Heart left ventricle (tissue), 16 donors: ENCODE measurements around the gene TNFAIP8L3. TPM values are rescaled to one million over a fixed set of nuclear protein-coding genes. Genes with fewer than 3 reads are reported as not detected.

Experiments
- ATAC-seq, 4 donors: fragments of 200-7000 bp; cut with Tn5 transposase; one replicate each; pipeline ENCODE4 v1.9.1; 2020 to 2022; ENCODE audit warnings: moderate library complexity in 4 of 4, mild to moderate bottlenecking in 3 of 4, moderate number of reproducible peaks in 1 of 4
- DNase-seq, 5 donors: peaks; one replicate each; pipeline ENCODE4 v3.0.0-alpha.2; 2020
- H3K27ac ChIP-seq, 12 donors: fragments of 200-600 bp; sonication (generic) in 4 of 12; one replicate each; pipeline versions ENCODE4 v1.5.0 to v1.8.0; 2016 to 2022; ENCODE audit warnings: mild to moderate bottlenecking in 2 of 12
- H3K27me3 ChIP-seq, 9 donors: fragments of 200-600 bp; sonication (generic) in 2 of 9; one replicate each; pipeline versions ENCODE4 v1.5.1 to v1.8.0; 2016 to 2022; ENCODE audit warnings: mild to moderate bottlenecking in 3 of 9
- H3K36me3 ChIP-seq, 9 donors: fragments of 200-600 bp; sonication (generic) in 2 of 9; one replicate each; pipeline versions ENCODE4 v1.5.0 to v1.8.0; 2018 to 2022; ENCODE audit warnings: mild to moderate bottlenecking in 2 of 9
- H3K4me1 ChIP-seq, 12 donors: fragments of 200-600 bp; sonication (generic) in 4 of 12; one replicate each; pipeline versions ENCODE4 v1.5.0 to v1.8.0; 2016 to 2022; ENCODE audit warnings: mild to moderate bottlenecking in 3 of 12
- H3K4me3 ChIP-seq, 12 donors: fragments of 200-600 bp; sonication (generic) in 4 of 12; one replicate each; pipeline versions ENCODE4 v1.5.0 to v1.8.0; 2017 to 2022; ENCODE audit warnings: mild to moderate bottlenecking in 9 of 12, moderate library complexity in 4 of 12
- H3K9me3 ChIP-seq, 12 donors: fragments of 200-600 bp; sonication (generic) in 4 of 12; one replicate each; pipeline versions ENCODE4 v1.5.0 to v1.8.0; 2016 to 2022; ENCODE audit warnings: mild to moderate bottlenecking in 1 of 12
- POLR2A ChIP-seq, 2 donors: fragments of 450-650 bp; IDR thresholded peaks; one replicate each; pipeline ENCODE4 v1.6.1; 2017; ENCODE audit warnings: antibody characterized with exemption in 2 of 2, mild to moderate bottlenecking in 2 of 2, moderate library complexity in 2 of 2
- WGBS, 4 donors: extraction: QIAGEN DNeasy Blood & Tissue Kit in 2 of 4; methylation state at CpG; one replicate each; pipeline versions ENCODE4 v1.1.5 to v1.1.7; 2013 to 2018; 5-methylcytosine and 5-hydroxymethylcytosine counted together
- intact Hi-C, 10 donors: fragments of 100-400 bp; cut with DNase I; formaldehyde crosslinking; loops; one replicate each; pipeline versions ENCODE4 v1.11.1 to v1.14.2; 2022
- polyA plus RNA-seq, 2 donors: library from polyadenylated mRNA; stranded (reverse); fragments of 200-250 nt; gene quantifications; one replicate each; pipeline ENCODE4 v1.2.3, GENCODE V29; 2013
- total RNA-seq, 9 donors: library from RNA; depleted of rRNA in 2 of 9; stranded (reverse); fragments of >200 nt in 2 of 9; fragmentation: NEBNext Ultra II Directional in 3 of 9; extraction: Animal tissue kit (Norgen Biotek cat#: 25700) in 3 of 9; gene quantifications; one replicate each; pipeline versions ENCODE4 v1.1.0 to v1.2.4, GENCODE V29; 2016 to 2023
- TF ChIP-seq, protein P1 (sequence below), 12 donors: fragments of 200-600 bp; sonication (generic) in 4 of 12; IDR thresholded peaks; one replicate each; pipeline versions ENCODE4 v1.5.0 to v1.8.0; 2018 to 2022; ENCODE audit warnings: antibody characterized with exemption in 12 of 12, mild to moderate bottlenecking in 5 of 12
- donor health status: ischemic (EF 13 %, LVEDD 7.1; RV severe dilation, severe dysfunction).
- donor health status: healthy with polysubstance abuse.
- donor health status: DM: no; HTN: yes; CAD: no.
- donor health status: DM: no; HTN: no; CAD: no.
- donor health status: ischemic (EF 25% LVEDD 6.9; RV normal size, moderate dysfunction).
- donor health status: ischemic (EF 25% LVEDD 5.7; RV mildly dilated, moderate dysfunction).
- donor health status: healthy.
- donor health status: DM: yes; HTN: yes; CAD: no.
- donor health status: ischemic (EF 35%, LVEDD 5.7; RV mildly dilated, moderate dysfunction).
- donor health status: nonischemic (EF 11% LVEDD 7.7; RV severe dilation, severe dysfunction).
- donor health status: DM: yes; HTN: yes; CAD: no.
- donor health status: PGD.
- donor health status: ischemic (EF 29% LVEDD 5.4; RV normal size, mild dysfunction).
- donor health status: nonischemic (EF 23%, LVEDD 6.1; RV moderate dilation, normal function).

The TNFAIP8L3 gene
- total and polyA plus RNA-seq, 11 donors: 1.3 to 28.0 (median 3.1) TPM

DNA sequence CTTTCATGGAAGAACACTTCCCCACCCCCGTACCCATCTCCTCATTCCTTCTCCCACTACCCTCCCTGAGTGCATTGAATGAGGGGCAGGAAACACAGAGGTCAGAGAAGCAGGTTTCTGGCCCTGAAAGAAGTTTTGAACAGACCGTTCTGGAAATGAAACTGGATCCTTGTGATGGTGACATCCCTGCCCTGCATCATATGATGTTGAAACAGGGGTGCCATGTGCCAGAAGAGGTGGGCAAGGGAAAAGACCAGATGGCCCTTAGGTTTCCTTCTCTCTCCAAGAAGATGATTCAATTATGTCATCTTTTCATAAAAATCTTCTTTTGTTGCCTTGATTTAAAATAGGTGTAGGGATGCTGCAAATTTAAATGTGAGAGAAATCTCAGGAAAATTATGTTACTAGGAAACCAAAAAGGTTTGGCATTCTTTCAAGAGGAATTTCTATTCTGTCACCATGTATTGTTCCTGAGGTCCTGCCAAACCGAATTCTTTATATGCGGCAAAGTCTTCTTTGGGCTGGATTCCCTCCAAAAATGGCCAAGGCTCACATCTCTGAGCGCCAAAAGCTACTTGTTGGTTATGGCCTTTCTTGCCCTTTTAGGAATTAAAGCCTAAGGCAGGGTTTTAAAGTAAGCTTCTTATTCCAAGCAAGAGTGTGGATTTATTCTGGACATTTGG, 19.9 kb upstream of the TNFAIP8L3 start:
- Histone ChIP-seq H3K36me3 (no peaks in the 10 kb centered on the region), H3K9me3 (no peaks in the 10 kb centered on the region), H3K4me3 (no peak overlapping the region), H3K27ac (no peak overlapping the region), H3K27me3 (no peaks in the 10 kb centered on the region), H3K4me1 (peaks cover 0 to 5% (median 1%) of the 10 kb centered on the region in 12 donors)
- no peak for TF ChIP-seq POLR2A (IDR thresholded peaks at IDR 0.05)
- TF ChIP-seq, protein P1, sequence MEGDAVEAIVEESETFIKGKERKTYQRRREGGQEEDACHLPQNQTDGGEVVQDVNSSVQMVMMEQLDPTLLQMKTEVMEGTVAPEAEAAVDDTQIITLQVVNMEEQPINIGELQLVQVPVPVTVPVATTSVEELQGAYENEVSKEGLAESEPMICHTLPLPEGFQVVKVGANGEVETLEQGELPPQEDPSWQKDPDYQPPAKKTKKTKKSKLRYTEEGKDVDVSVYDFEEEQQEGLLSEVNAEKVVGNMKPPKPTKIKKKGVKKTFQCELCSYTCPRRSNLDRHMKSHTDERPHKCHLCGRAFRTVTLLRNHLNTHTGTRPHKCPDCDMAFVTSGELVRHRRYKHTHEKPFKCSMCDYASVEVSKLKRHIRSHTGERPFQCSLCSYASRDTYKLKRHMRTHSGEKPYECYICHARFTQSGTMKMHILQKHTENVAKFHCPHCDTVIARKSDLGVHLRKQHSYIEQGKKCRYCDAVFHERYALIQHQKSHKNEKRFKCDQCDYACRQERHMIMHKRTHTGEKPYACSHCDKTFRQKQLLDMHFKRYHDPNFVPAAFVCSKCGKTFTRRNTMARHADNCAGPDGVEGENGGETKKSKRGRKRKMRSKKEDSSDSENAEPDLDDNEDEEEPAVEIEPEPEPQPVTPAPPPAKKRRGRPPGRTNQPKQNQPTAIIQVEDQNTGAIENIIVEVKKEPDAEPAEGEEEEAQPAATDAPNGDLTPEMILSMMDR (IDR thresholded peaks at IDR 0.05): no peak
- intact Hi-C loops: no loop called here
- DNase-seq (no peak), ATAC-seq (no peak)
- 46 to 62% (median 59%) methylated on average over 5 of the region's 5 CpGs for WGBS, 4 donors

GRCh38 chr15:51112078-51112477, 17.4 kb upstream of the TNFAIP8L3 start:
- Histone ChIP-seq H3K27ac (no peak overlapping the region), H3K9me3 (no peaks in the 10 kb centered on the region), H3K27me3 (no peaks in the 10 kb centered on the region), H3K36me3 (no peaks in the 10 kb centered on the region), H3K4me3 (no peak overlapping the region), H3K4me1 (peaks cover 0 to 22% (median 10%) of the 10 kb centered on the region in 12 donors)
- TF ChIP-seq POLR2A (IDR thresholded peaks at IDR 0.05): no peak
- TF ChIP-seq, protein P1 (IDR thresholded peaks at IDR 0.05): no peak
- intact Hi-C loops: no loop called here
- ATAC-seq (no peak), DNase-seq (no peak)
- 55 to 75% (median 64%) methylated on average over 1 of the region's 1 CpG for WGBS, 4 donors

DNA sequence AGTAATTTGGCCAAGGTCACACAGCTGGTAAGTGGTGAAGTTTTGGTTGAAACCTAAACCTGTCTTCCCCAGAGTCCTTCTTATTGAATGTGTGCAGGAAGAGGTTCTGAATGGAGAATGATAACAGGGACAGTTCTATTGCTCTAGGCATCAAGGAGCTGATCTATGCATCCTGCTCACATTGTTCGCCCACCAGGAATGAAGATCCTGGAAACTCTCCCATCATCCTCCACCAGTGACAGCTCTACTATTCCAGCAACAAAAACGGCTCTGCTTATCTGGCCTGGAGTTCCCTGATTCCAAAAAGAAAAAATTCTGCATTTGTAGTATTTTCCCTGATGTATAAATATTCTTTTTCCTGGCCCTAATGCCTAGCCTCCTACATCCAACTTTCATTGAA, 16.4 kb upstream of the TNFAIP8L3 start:
- TF ChIP-seq, protein P1 (IDR thresholded peaks at IDR 0.05): no peak
- 58 to 71% (median 65%) methylated on average over 2 of the region's 2 CpGs for WGBS, 4 donors
- intact Hi-C loops: no loop called here
- Histone ChIP-seq H3K36me3 (no peaks in the 10 kb centered on the region), H3K27ac (no peak overlapping the region), H3K4me1 (peaks cover 0 to 22% (median 10%) of the 10 kb centered on the region in 12 donors), H3K4me3 (no peak overlapping the region), H3K9me3 (no peaks in the 10 kb centered on the region), H3K27me3 (no peaks in the 10 kb centered on the region)
- no peak for ATAC-seq
- DNase-seq: no peak

DNA sequence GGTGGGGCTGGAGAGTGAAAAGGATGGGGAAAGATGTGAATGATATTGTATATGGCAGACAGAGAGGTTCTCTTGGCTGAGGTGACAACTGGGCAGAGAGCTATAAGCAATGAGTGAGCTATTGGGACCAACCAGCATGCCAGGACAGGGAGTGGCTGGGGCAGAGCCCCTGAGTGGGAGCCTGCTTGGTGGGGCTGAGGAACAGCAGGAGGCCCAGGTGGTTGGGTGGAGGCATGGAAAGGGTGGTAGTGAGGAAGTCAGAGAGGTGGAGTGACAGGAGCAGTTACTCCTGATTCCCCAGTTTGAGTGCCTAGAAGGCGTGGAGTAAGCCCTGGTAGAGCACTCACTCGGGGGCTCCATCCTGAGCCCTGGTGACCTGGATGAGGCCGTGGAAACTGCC, 15.5 kb upstream of the TNFAIP8L3 start:
- Histone ChIP-seq H3K27ac (peak overlapping the region in 1 of 12 donors; percentile 55), H3K27me3 (no peaks in the 10 kb centered on the region), H3K4me1 (peaks cover 0 to 22% (median 10%) of the 10 kb centered on the region in 12 donors), H3K36me3 (no peaks in the 10 kb centered on the region), H3K4me3 (no peak overlapping the region), H3K9me3 (no peaks in the 10 kb centered on the region)
- ATAC-seq: no peak
- TF ChIP-seq, protein P1 (IDR thresholded peaks at IDR 0.05): no peak
- no peak for TF ChIP-seq POLR2A (IDR thresholded peaks at IDR 0.05)
- 92 to 96% (median 93%) methylated on average over 3 of the region's 3 CpGs for WGBS, 4 donors
- intact Hi-C loops: no loop called here
- DNase-seq: no peak
